ENCODE measurements around the gene SLC9A8.

SLC9A8 gene

GRCh38 chr20:49786196-49786595 lies 26.4 kb upstream of the SLC9A8 start:
- H3K27me3 Mint-ChIP-seq (ENCODE audit: low read depth, poor library complexity), result peaks cover 2% of the 10 kb centered on the region
- H3K4me3 Mint-ChIP-seq, result no peak overlapping the region

DNA sequence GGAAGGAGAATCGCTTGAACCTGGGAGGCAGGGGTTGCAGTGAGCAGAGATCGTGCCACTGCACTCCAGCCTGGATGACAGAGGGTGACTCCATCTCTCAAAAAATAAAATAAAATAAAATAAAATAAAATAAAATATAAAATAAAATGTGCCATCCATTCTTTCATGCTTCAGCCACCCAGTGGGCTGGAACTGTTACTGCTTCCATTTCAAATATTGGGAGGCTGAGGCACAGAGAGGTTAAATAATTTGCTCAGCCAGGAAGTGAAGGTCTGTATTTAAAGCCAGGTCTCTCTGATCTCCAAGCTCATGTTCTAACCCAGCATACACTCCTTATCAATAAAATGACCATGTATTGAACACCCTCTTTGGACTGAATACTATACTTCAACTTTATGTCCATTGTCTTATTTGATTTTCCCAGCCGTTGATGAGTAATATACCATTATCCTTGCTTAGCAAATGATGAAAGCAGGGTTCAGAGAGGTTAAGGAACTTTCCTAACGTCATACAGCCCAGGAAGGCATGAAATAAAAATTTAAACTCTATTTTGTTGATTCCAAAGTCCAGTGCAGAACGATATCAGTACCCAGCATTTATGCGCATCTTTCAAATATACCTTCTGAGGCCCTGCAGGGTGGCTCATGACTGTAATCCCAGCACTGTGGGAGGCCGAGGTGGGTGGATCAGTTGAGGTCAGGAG lies 25.8 kb upstream of the SLC9A8 start:
- no peak for TF ChIP-seq CTCF (IDR thresholded peaks at IDR 0.05)
- no peak overlapping the region for H3K4me3 Mint-ChIP-seq
- peak overlapping the region; percentile 13 for H3K27ac Mint-ChIP-seq
- H3K27me3 Mint-ChIP-seq (ENCODE audit: low read depth, poor library complexity), result peaks cover 2% of the 10 kb centered on the region
- no peak for DNase-seq
- H3K36me3 Mint-ChIP-seq (ENCODE audit: low read depth), result no peaks in the 10 kb centered on the region
- H3K9me3 Mint-ChIP-seq, result no peaks in the 10 kb centered on the region
- H3K4me1 Mint-ChIP-seq, result peaks cover 21% of the 10 kb centered on the region

More at GRCh38 chr20:49786196-49786595, 26.4 kb upstream of the SLC9A8 start:
- H3K4me1 Mint-ChIP-seq, result peaks cover 21% of the 10 kb centered on the region
- no peaks in the 10 kb centered on the region for H3K36me3 Mint-ChIP-seq (ENCODE audit: low read depth)
- H3K27ac Mint-ChIP-seq, result no peak overlapping the region
- no peaks in the 10 kb centered on the region for H3K9me3 Mint-ChIP-seq
- TF ChIP-seq CTCF (IDR thresholded peaks at IDR 0.05), result no peak
- DNase-seq, result no peak

- Mint-ChIP-seq H3K4me1 (peaks cover 21% of the 10 kb centered on the region), H3K27ac (no peak overlapping the region), H3K27me3 (ENCODE audit: low read depth, poor library complexity) (peaks cover 2% of the 10 kb centered on the region), H3K4me3 (no peak overlapping the region), H3K36me3 (ENCODE audit: low read depth) (no peaks in the 10 kb centered on the region), H3K9me3 (no peaks in the 10 kb centered on the region)
- DNase-seq, result no peak
- TF ChIP-seq CTCF (IDR thresholded peaks at IDR 0.05), result no peak
These were observed 25.0 kb upstream of the SLC9A8 start for GRCh38 chr20:49787371-49788357.

DNA sequence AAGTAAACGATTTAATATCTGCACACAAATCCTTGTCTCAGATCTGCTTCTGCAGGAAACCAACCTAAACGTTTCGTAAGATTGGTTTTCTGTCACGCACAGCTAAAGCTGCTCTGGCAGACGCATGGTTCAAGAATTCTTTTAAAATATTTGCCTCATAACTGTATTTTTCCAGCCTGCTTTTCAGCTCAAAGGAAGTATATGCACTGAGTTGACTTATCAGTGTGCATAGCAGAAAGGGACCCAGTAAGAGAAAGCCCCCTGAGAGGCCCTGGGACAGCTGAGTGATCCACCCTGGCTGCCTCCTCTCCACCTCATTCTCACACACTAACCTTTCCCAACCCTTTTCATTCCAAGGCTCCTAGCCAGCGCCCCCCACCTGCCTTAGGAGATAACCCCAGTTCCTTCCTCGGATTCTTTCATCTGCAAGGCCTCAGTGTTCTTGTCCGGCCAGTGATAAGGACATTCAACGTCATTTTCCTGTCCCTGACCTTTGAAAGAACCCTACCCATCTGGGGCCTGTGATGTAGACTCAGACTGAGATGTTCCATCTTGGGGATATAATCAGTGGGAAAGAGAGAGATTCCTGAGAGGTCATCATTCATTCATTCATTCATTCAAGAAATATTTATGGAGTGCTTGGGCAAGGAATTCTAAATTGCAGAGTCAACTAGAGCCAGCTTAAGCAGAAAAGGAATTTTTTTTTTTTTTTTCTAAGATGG lies 22.4 kb upstream of the SLC9A8 start:
- Mint-ChIP-seq H3K27me3 (ENCODE audit: low read depth, poor library complexity) (peaks cover 2% of the 10 kb centered on the region), H3K4me3 (no peak overlapping the region), H3K36me3 (ENCODE audit: low read depth) (no peaks in the 10 kb centered on the region), H3K4me1 (peaks cover 17% of the 10 kb centered on the region), H3K27ac (peak overlapping the region; percentile 87), H3K9me3 (no peaks in the 10 kb centered on the region)
- no peak for DNase-seq
- TF ChIP-seq CTCF (IDR thresholded peaks at IDR 0.05), result no peak

GRCh38 chr20:49791165-49791564 lies 21.5 kb upstream of the SLC9A8 start:
- no peak overlapping the region for H3K4me3 Mint-ChIP-seq
- peaks cover 10% of the 10 kb centered on the region for H3K4me1 Mint-ChIP-seq
- no peak overlapping the region for H3K27ac Mint-ChIP-seq
- no peak for TF ChIP-seq CTCF (IDR thresholded peaks at IDR 0.05)
- H3K36me3 Mint-ChIP-seq (ENCODE audit: low read depth), result no peaks in the 10 kb centered on the region
- no peaks in the 10 kb centered on the region for H3K9me3 Mint-ChIP-seq
- DNase-seq, result no peak
- peaks cover 2% of the 10 kb centered on the region for H3K27me3 Mint-ChIP-seq (ENCODE audit: low read depth, poor library complexity)

Data from nephron progenitor cell (in vitro differentiated cells).